Jurkat, Clone E6-1 (cell line): ENCODE measurements around the gene LHFPL5. TPM values are rescaled to one million over a fixed set of nuclear protein-coding genes. Genes with fewer than 3 reads are reported as not detected.

Source experiments
- DNase-seq: peaks from one replicate; pipeline ENCODE4 v3.0.0-alpha.2; 2011; ENCODE audit warnings: low read depth, low spot score
- H3K4me3 ChIP-seq: 2 replicates; pipeline ENCODE4 v1.5.1; 2011; ENCODE audit warnings: mild to moderate bottlenecking, low read length, control low read depth, moderate library complexity
- polyA plus RNA-seq: library from polyadenylated mRNA; unstranded; fragments of >200 nt; gene quantifications from one replicate; pipeline ENCODE4 v1.2.1, GENCODE V29; 2012; ENCODE audit warnings: missing spikeins; ENCODE audit not compliant: insufficient read length, insufficient read depth

The LHFPL5 gene
- not detected for polyA plus RNA-seq

- DNase-seq = peak; percentile 6
- H3K4me3 ChIP-seq = peak within 1 kb of the TSS; percentile 22; the same call in 1 of the 2 replicates
Measured at GRCh38 chr6:35804996-35805736, at the start of gene LHFPL5. Gene LHFPL5 (plus strand): TSS chr6:35805352. CDS start chr6:35805671, 319 bp downstream.

GRCh38 chr6:35757456-35758123 lies 47.6 kb upstream of the LHFPL5 start:
- peak; percentile 65 for DNase-seq
- H3K4me3 ChIP-seq = no peak overlapping the region

DNA sequence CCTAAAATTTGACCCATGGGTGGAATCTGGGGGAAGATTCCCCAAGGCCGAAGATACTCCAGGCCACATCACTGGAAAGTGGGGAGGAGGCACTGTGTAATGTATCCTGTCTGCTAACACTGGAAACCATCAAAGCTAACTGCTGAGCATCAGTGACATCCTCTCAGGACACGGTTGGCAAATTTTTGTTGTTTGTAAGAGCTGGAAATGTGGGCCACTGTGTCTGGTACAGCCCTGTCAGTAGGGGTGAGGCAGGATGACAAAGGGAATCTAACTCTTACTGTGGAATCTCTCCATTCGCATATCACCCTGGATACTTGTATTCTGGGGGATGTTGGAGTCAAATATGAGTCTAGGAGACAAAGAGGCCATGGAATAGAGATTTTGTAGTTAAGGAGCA lies 45.7 kb upstream of the LHFPL5 start:
- DNase-seq = no peak

GRCh38 chr6:35765739-35766138 lies 39.4 kb upstream of the LHFPL5 start:
- no peak for DNase-seq

More for the DNA sequence above, 45.7 kb upstream of the LHFPL5 start:
- H3K4me3 ChIP-seq = no peak overlapping the region

DNA sequence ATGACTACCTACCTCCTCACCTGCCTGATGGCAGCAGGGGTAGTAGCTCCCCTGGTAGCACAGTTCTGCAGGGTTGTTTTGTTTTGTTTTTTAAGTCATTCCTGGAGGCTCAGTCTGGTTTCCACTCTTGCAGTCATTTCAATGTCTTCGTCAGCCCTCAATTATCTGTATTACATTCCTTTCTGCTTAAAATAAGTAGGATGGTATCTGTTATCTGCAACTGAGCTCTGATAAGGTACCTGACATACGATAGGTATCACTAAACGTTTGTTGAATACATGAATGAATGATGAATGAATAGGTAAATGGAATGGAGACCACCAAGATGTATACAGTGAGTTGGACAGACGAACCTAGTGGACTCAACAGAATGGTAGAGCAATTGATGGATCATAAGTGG lies 35.9 kb upstream of the LHFPL5 start:
- no peak overlapping the region for H3K4me3 ChIP-seq
- DNase-seq = no peak

More at GRCh38 chr6:35765739-35766138, 39.4 kb upstream of the LHFPL5 start:
- no peak overlapping the region for H3K4me3 ChIP-seq

DNA sequence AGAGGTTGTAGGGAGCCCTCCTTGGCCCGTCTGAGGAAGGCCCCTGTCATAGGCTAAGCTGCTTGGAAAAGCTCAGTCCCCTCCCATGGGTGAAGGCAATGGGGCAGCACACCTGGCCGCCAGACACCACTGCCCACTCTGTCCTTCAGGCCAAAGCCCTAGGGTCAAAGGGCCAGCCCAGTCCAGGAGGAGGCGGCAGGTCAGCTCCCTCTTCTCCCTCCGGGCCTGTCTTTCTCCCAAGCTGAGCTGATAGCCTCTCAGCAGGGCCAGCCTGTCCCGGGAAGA lies 33.9 kb upstream of the LHFPL5 start:
- H3K4me3 ChIP-seq = no peak overlapping the region
- DNase-seq = no peak

DNA sequence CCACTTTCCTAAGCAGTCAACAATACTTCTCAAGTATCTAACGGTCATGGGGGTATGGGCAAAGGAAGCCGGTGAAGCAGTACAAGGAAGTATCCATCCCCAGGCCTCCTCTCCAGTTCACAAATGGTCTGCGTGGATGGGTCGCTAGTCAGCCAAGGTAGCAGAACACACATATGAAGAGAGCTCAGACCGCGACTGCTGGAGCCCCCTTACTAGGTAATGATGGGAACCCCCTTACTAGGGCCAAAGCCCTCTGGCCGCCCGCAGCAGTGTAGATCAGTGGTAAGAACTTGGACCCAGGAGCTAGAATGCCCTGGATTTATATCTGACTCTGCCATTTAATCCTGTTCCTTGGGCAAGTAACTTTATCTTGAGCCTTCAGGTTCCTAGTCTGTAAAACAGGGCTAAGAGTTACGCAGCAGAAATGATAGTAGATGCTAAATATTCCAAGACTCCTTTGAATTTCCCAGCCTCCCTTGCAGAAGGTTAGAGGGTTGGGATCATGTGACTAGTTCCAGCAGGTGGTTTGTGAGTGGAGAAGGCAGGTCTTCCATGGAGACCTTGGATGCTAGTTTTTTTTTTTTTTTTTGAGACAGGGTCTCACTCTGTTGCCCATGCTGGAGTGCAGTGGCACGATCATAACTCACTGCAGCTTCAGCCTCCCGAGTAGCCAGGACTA lies 30.9 kb upstream of the LHFPL5 start:
- H3K4me3 ChIP-seq = no peak overlapping the region
- DNase-seq = no peak

DNA sequence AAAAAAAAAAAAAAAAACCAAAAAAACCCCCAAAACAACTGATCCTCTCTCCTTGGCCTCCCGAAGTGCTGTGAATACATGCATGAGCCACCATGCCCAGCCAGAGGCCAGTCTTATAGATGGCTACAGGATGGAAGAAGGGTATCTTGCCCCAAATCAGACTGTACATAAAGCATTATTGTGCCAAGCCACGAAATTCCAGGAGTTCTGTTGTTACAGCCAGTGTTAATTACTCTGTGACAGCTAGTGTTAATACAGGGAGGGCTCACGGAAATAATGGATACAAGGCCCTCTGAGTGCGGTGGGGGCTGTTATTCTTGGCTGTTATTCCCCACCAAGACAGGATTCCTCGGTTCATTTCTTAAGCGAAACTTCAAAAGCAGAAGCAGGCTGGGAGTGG lies 30.1 kb upstream of the LHFPL5 start:
- H3K4me3 ChIP-seq = no peak overlapping the region
- no peak for DNase-seq

DNA sequence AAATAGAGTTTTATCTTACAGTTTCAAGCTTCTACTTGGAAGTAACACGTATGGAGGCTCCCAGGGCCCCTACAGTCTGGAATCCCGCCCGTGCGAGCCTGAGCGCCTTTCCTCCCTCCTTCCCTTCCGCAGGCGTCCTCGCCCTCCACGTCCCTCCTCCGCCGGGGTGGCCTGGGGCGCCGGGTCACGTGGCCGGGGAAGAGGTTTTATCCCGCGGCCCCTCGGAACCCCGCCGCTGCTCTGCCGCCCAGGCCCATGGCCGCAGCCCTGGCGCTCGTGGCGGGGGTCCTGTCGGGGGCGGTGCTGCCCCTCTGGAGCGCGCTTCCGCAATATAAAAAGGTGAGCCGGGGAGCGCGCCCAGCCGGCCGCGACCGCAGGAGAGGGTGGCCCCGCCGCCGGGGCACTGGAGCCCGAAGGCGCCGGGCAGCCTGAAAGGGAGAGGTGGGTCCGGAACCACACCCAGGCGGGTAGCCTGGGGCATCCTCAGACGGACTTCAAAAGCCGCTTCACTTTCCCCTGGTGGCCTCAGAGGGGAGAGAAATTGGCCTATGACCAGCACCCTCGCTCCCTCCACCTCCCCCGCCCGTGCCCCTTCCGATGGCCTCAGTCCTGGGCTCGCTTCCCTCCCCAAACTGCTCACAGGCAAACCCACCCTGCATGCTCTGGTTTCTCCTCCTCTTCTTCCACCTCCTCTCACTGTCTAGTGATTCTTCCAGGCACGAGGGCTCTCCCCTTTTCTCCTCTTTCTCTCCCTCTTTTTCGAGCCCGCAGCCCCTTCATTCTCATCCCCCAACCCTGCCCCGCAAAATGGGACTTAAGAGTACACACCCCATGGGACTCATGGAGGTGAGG lies 28.6 kb upstream of the LHFPL5 start, which contains the start of gene CLPSL2:
TSS of gene CLPSL2 (plus strand) at position 235 of the 852 bp plus-strand sequence. CDS start at position 256, 21 bp downstream.
- no peak within 1 kb of the TSS for H3K4me3 ChIP-seq
- no peak for DNase-seq

DNA sequence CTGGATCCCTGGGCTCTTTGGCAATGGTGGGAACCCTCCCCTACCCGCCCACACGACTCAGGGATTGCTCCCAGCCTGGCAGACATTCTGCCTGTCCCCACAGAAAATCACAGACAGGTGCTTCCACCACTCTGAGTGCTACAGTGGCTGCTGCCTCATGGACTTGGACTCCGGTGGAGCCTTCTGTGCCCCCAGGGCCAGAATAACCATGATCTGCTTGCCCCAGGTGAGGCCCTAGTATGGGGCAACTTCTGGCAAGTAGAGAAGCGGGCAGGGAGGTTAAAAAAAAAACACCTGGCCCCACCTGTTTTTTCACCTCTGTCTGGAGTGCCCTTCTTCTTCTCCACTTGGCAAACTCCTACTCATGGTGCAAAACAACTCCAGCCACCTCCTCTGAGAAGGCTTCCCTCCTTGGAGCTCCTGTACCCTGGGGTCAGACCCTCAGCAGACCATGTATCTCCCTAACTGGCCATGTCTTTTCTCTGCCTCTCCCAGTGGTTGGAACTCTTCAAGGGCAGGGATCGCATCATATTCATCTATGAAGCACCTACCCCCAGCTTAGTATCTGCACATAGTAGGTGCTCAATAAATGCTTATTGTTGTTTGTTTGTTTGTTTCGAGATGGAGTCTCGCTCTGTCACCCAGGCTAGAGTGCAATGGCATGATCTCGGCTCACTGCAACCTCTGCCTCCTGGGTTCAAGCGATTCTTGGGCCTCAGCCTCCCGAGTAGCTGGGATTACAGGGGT lies 27.6 kb upstream of the LHFPL5 start:
- H3K4me3 ChIP-seq = no peak overlapping the region
- no peak for DNase-seq

- DNase-seq = no peak
- no peak overlapping the region for H3K4me3 ChIP-seq
Measured at GRCh38 chr6:35778437-35778836, 26.7 kb upstream of the LHFPL5 start.

GRCh38 chr6:35780719-35781118 lies 24.4 kb upstream of the LHFPL5 start, which contains the start of gene CLPSL1:
Gene CLPSL1 (plus strand): TSS chr6:35781019. CDS start chr6:35781111, 92 bp downstream.
- DNase-seq = no peak
- H3K4me3 ChIP-seq = no peak within 1 kb of the TSS

GRCh38 chr6:35781290-35781689 lies 23.9 kb upstream of the LHFPL5 start:
- DNase-seq = no peak
- H3K4me3 ChIP-seq = no peak overlapping the region

- no peak overlapping the region for H3K4me3 ChIP-seq
- no peak for DNase-seq
Measured at GRCh38 chr6:35782424-35782823, 22.7 kb upstream of the LHFPL5 start.

- DNase-seq = no peak
- no peak overlapping the region for H3K4me3 ChIP-seq
Measured at GRCh38 chr6:35784200-35784599, 21.0 kb upstream of the LHFPL5 start.

GRCh38 chr6:35786272-35786671 lies 18.9 kb upstream of the LHFPL5 start:
- no peak overlapping the region for H3K4me3 ChIP-seq
- DNase-seq = no peak

- DNase-seq = no peak
- no peak overlapping the region for H3K4me3 ChIP-seq
Measured at GRCh38 chr6:35786810-35787209, 18.3 kb upstream of the LHFPL5 start.
